CD4-positive, alpha-beta memory T cell (primary cell): ENCODE results near the gene SLC9A6. TPM values are rescaled to one million over a fixed set of nuclear protein-coding genes. Genes with fewer than 3 reads are reported as not detected.
A peak's percentile ranks its signal among the peaks of the same experiment; 100 is the strongest.

Experiments
- CTCF ChIA-PET: fragments of 350-600 bp; sonication (Branson Sonifier 250); formaldehyde crosslinking; loops from one replicate; lab custom pipeline; 2021; ENCODE audit warnings: inconsistent platforms; ENCODE audit not compliant: partially characterized antibody; lab: Charles Lee
- POLR2A ChIA-PET: fragments of 350-600 bp; sonication (Branson Sonifier 250); formaldehyde crosslinking; loops from one replicate; lab custom pipeline; 2021; ENCODE audit not compliant: partially characterized antibody; lab: Charles Lee
- DNase-seq, 5 donors: peaks; one replicate each; pipeline versions ENCODE4 v3.0.0 to v3.0.0-alpha.2; 2020 to 2022; ENCODE audit warnings: mixed read lengths in 1 of 5
- H3K27ac ChIP-seq: one replicate; pipeline ENCODE4 v1.7.0; 2013; ENCODE audit warnings: low read depth, low read length
- H3K27me3 ChIP-seq: 2 replicates; pipeline ENCODE4 v1.7.0; 2013; ENCODE audit warnings: mild to moderate bottlenecking, low read length, moderate library complexity; ENCODE audit not compliant: insufficient read depth
- H3K36me3 ChIP-seq: 2 replicates; pipeline ENCODE4 v1.7.0; 2013; ENCODE audit warnings: mild to moderate bottlenecking, low read length, moderate library complexity; ENCODE audit not compliant: insufficient read depth
- H3K4me1 ChIP-seq: 2 replicates; pipeline ENCODE4 v1.7.0; 2013; ENCODE audit warnings: mild to moderate bottlenecking, low read length, moderate library complexity; ENCODE audit not compliant: insufficient read depth
- H3K4me3 ChIP-seq, 2 donors: one replicate each; pipeline ENCODE4 v1.7.0; 2013; ENCODE audit warnings: low read length in 2 of 2, mild to moderate bottlenecking in 1 of 2
- H3K9me3 ChIP-seq, 2 donors: one replicate each; pipeline ENCODE4 v1.7.0; 2013; ENCODE audit warnings: low read length in 2 of 2, control low read depth in 1 of 2; ENCODE audit not compliant: control insufficient read depth in 1 of 2
- H3K27ac Mint-ChIP-seq, 7 donors: one replicate each; pipeline ENCODE4 v1.8.0; 2020 to 2021; ENCODE audit warnings: mixed read lengths in 7 of 7, mild to moderate bottlenecking in 6 of 7, inconsistent platforms in 3 of 7, moderate library complexity in 3 of 7
- H3K27me3 Mint-ChIP-seq, 2 donors: one replicate each; pipeline ENCODE4 v1.8.0; 2020 to 2021; ENCODE audit warnings: mixed read lengths in 2 of 2
- H3K36me3 Mint-ChIP-seq, 2 donors: one replicate each; pipeline ENCODE4 v1.8.0; 2020 to 2021; ENCODE audit warnings: mixed read lengths in 2 of 2, inconsistent platforms in 1 of 2, mild to moderate bottlenecking in 1 of 2
- H3K4me1 Mint-ChIP-seq, 4 donors: one replicate each; pipeline ENCODE4 v1.8.0; 2020 to 2021; ENCODE audit warnings: mixed read lengths in 4 of 4, mild to moderate bottlenecking in 1 of 4
- H3K4me3 Mint-ChIP-seq, 8 donors: one replicate each; pipeline ENCODE4 v1.8.0; 2020 to 2021; ENCODE audit warnings: mixed read lengths in 8 of 8, mild to moderate bottlenecking in 7 of 8, moderate library complexity in 6 of 8, inconsistent platforms in 3 of 8
- H3K9me3 Mint-ChIP-seq, 8 donors: one replicate each; pipeline ENCODE4 v1.8.0; 2020 to 2021; ENCODE audit warnings: mixed read lengths in 8 of 8, mild to moderate bottlenecking in 5 of 8, inconsistent platforms in 3 of 8, moderate library complexity in 1 of 8
- intact Hi-C: fragments of 100-400 bp; cut with micrococcal nuclease; formaldehyde crosslinking; loops from one replicate; pipeline ENCODE4 v1.15.1; 2023
- polyA plus RNA-seq, 2 donors: library from polyadenylated mRNA; unstranded; fragments of 300-500 nt; fragmentation: Illumina TruSeq; gene quantifications; one replicate each; pipeline ENCODE4 v1.2.3, GENCODE V29; 2021
- total RNA-seq, 2 experiments: library from RNA; stranded (reverse); gene quantifications; one replicate each; pipeline ENCODE4 v1.2.3, GENCODE V29; 2021

Gene SLC9A6
- total RNA-seq (10 to 100 TPM; 20.5 to 24.3 TPM), polyA plus RNA-seq (10 to 100 TPM; 20.7 to 30.1 TPM)

GRCh38 chrX:135985157-135985972 lies at the start of gene SLC9A6:
Gene SLC9A6, plus strand, starts transcription at chrX:135985435. Its CDS starts 224 bp downstream, at chrX:135985659.
- no peaks in the 10 kb centered on the region for H3K9me3 ChIP-seq
- H3K27ac ChIP-seq, result peak within 1 kb of the TSS; percentile 67
- no peaks in the 10 kb centered on the region for H3K27me3 ChIP-seq
- peak within 1 kb of the TSS; percentile 89 to 93 (median 92) for H3K27ac Mint-ChIP-seq
- ChIA-PET POLR2A (interaction anchor here (0.6 to 2.6 kb wide), 4 partner anchors 10 to 464 kb away, joined by 3 to 35 read pairs (median 3); partner anchors contain the start of genes INTS6L and MMGT1), CTCF (no interaction called here)
- H3K36me3 ChIP-seq, result no peaks in the 10 kb centered on the region
- H3K4me1 Mint-ChIP-seq, result peaks cover 30 to 85% (median 52%) of the 10 kb centered on the region in 4 donors
- H3K4me1 ChIP-seq, result peaks cover 49% of the 10 kb centered on the region
- peaks cover 0 to 14% of the 10 kb centered on the region in 2 donors for H3K36me3 Mint-ChIP-seq
- H3K9me3 Mint-ChIP-seq, result no peaks in the 10 kb centered on the region
- DNase-seq, result peak; percentile 56 to 74 (median 64)
- peak within 1 kb of the TSS; percentile 47 to 80 for H3K4me3 ChIP-seq
- no peaks in the 10 kb centered on the region for H3K27me3 Mint-ChIP-seq
- intact Hi-C loops, result loop anchor here (1.0 to 5.0 kb wide), 3 partner anchors 11 to 512 kb away; partner anchors contain the start of gene HTATSF1
- H3K4me3 Mint-ChIP-seq, result peak within 1 kb of the TSS; percentile 89 to 98 (median 92)

- Histone ChIP-seq H3K9me3 (no peaks in the 10 kb centered on the region), H3K4me3 (no peak overlapping the region), H3K27me3 (no peaks in the 10 kb centered on the region), H3K27ac (no peak overlapping the region), H3K4me1 (no peaks in the 10 kb centered on the region), H3K36me3 (no peaks in the 10 kb centered on the region)
- Mint-ChIP-seq H3K9me3 (peaks cover 0 to 6% (median under 1%) of the 10 kb centered on the region in 8 donors), H3K36me3 (peaks cover 3 to 7% of the 10 kb centered on the region in 2 donors), H3K27me3 (no peaks in the 10 kb centered on the region), H3K4me1 (no peaks in the 10 kb centered on the region), H3K27ac (no peak overlapping the region), H3K4me3 (no peak overlapping the region)
- intact Hi-C loops, result no loop called here
- CTCF ChIA-PET, result no interaction called here
- POLR2A ChIA-PET, result no interaction called here
- no peak for DNase-seq
Measured at GRCh38 chrX:135944486-135944885, 40.7 kb upstream of the SLC9A6 start.

- no peaks in the 10 kb centered on the region for H3K4me1 Mint-ChIP-seq
- no peak overlapping the region for H3K4me3 ChIP-seq
- DNase-seq, result no peak
- H3K27me3 Mint-ChIP-seq, result no peaks in the 10 kb centered on the region
- CTCF ChIA-PET, result no interaction called here
- no peak overlapping the region for H3K27ac ChIP-seq
- POLR2A ChIA-PET, result no interaction called here
- no peaks in the 10 kb centered on the region for H3K4me1 ChIP-seq
- H3K36me3 Mint-ChIP-seq, result peaks cover 0 to under 1% of the 10 kb centered on the region in 2 donors
- H3K4me3 Mint-ChIP-seq, result no peak overlapping the region
- intact Hi-C loops, result no loop called here
- peak overlapping the region in 1 of 7 donors; percentile 42 for H3K27ac Mint-ChIP-seq
- no peaks in the 10 kb centered on the region for H3K36me3 ChIP-seq
- H3K9me3 Mint-ChIP-seq, result no peaks in the 10 kb centered on the region
- no peaks in the 10 kb centered on the region for H3K27me3 ChIP-seq
- no peaks in the 10 kb centered on the region for H3K9me3 ChIP-seq
Measured at GRCh38 chrX:135951291-135951690, 33.9 kb upstream of the SLC9A6 start.

GRCh38 chrX:135973025-135973547 lies 12.1 kb upstream of the SLC9A6 start:
- intact Hi-C loops, result loop anchor here (2.0 to 5.0 kb wide), 3 partner anchors 174 to 452 kb away; partner anchors contain the start of genes FHL1, INTS6L and MAP7D3
- peak overlapping the region; percentile 98 to 99 (median 99) for H3K27ac Mint-ChIP-seq
- H3K27me3 Mint-ChIP-seq, result no peaks in the 10 kb centered on the region
- peaks cover 20 to 48% (median 32%) of the 10 kb centered on the region in 4 donors for H3K4me1 Mint-ChIP-seq
- H3K4me3 ChIP-seq, result peak overlapping the region; percentile 70 to 73
- H3K36me3 Mint-ChIP-seq, result peaks cover 0 to 16% of the 10 kb centered on the region in 2 donors
- DNase-seq, result peak in 1 of 5 donors; percentile 1
- H3K27ac ChIP-seq, result peak overlapping the region; percentile 92
- H3K9me3 ChIP-seq, result no peaks in the 10 kb centered on the region
- H3K4me3 Mint-ChIP-seq, result peak overlapping the region; percentile 87 to 99 (median 96)
- no peaks in the 10 kb centered on the region for H3K36me3 ChIP-seq
- CTCF ChIA-PET, result no interaction called here
- H3K27me3 ChIP-seq, result no peaks in the 10 kb centered on the region
- POLR2A ChIA-PET, result interaction anchor here (0.7 to 3.2 kb wide), 6 partner anchors 9 to 451 kb away, joined by 3 to 35 read pairs (median 5); partner anchors contain the start of gene SLC9A6
- H3K9me3 Mint-ChIP-seq, result no peaks in the 10 kb centered on the region
- H3K4me1 ChIP-seq, result peaks cover 27% of the 10 kb centered on the region

GRCh38 chrX:135973548-135974278 lies 11.5 kb upstream of the SLC9A6 start, which contains the start of gene MMGT1:
Gene MMGT1, minus strand, starts transcription at chrX:135973988. Its CDS starts 313 bp downstream, at chrX:135973675.
- Mint-ChIP-seq H3K9me3 (no peaks in the 10 kb centered on the region), H3K4me3 (peak within 1 kb of the TSS; percentile 87 to 99 (median 96)), H3K36me3 (peaks cover 0 to 16% of the 10 kb centered on the region in 2 donors), H3K4me1 (peaks cover 18 to 52% (median 33%) of the 10 kb centered on the region in 4 donors), H3K27me3 (no peaks in the 10 kb centered on the region), H3K27ac (peak within 1 kb of the TSS; percentile 98 to 99 (median 99))
- DNase-seq, result peak; percentile 80 to 87 (median 85)
- intact Hi-C loops, result loop anchor here (1.0 to 5.0 kb wide), 5 partner anchors 12 to 523 kb away; partner anchors contain the start of genes FHL1, HTATSF1, INTS6L and MAP7D3
- Histone ChIP-seq H3K36me3 (no peaks in the 10 kb centered on the region), H3K9me3 (no peaks in the 10 kb centered on the region), H3K27me3 (no peaks in the 10 kb centered on the region), H3K4me1 (peaks cover 27% of the 10 kb centered on the region), H3K27ac (peak within 1 kb of the TSS; percentile 92), H3K4me3 (peak within 1 kb of the TSS; percentile 70 to 73)
- ChIA-PET POLR2A (interaction anchor here (0.7 to 3.2 kb wide), 7 partner anchors 9 to 452 kb away, joined by 3 to 35 read pairs (median 6); partner anchors contain the start of gene SLC9A6), CTCF (no interaction called here)

- Mint-ChIP-seq H3K4me1 (peaks cover 18 to 58% (median 35%) of the 10 kb centered on the region in 4 donors), H3K27ac (peak overlapping the region; percentile 74 to 92 (median 87)), H3K36me3 (peaks cover 0 to 16% of the 10 kb centered on the region in 2 donors), H3K9me3 (peaks cover 0 to under 1% (median 0%) of the 10 kb centered on the region in 8 donors), H3K4me3 (peak overlapping the region; percentile 74 to 92 (median 81)), H3K27me3 (no peaks in the 10 kb centered on the region)
- DNase-seq, result peak; percentile 47 to 73 (median 54)
- Histone ChIP-seq H3K9me3 (no peaks in the 10 kb centered on the region), H3K27me3 (no peaks in the 10 kb centered on the region), H3K36me3 (no peaks in the 10 kb centered on the region), H3K4me1 (peaks cover 27% of the 10 kb centered on the region), H3K27ac (no peak overlapping the region), H3K4me3 (peak overlapping the region in 1 of 2 donors; percentile 32)
- CTCF ChIA-PET, result interaction anchor here (1.9 kb wide), 1 partner anchor 9 kb away, joined by 7 read pairs; no protein-coding TSS in a partner anchor
- intact Hi-C loops, result loop anchor here (1.0 to 5.0 kb wide), 4 partner anchors 11 to 522 kb away; partner anchors contain the start of genes FHL1, HTATSF1, MAP7D3 and SLC9A6
- POLR2A ChIA-PET, result interaction anchor here (0.9 to 3.2 kb wide), 7 partner anchors 8 to 453 kb away, joined by 3 to 35 read pairs (median 6); partner anchors contain the start of genes INTS6L and SLC9A6
Measured at GRCh38 chrX:135974279-135974856, 10.9 kb upstream of the SLC9A6 start.
